ENCODE data around the gene PTPRT. TPM values are rescaled to one million over a fixed set of nuclear protein-coding genes. Genes with fewer than 3 reads are reported as not detected.

PTPRT gene
- total and polyA plus RNA-seq, 7 donors, result under 0.01 to 0.09 (median 0.03) TPM; not detected in 1

DNA sequence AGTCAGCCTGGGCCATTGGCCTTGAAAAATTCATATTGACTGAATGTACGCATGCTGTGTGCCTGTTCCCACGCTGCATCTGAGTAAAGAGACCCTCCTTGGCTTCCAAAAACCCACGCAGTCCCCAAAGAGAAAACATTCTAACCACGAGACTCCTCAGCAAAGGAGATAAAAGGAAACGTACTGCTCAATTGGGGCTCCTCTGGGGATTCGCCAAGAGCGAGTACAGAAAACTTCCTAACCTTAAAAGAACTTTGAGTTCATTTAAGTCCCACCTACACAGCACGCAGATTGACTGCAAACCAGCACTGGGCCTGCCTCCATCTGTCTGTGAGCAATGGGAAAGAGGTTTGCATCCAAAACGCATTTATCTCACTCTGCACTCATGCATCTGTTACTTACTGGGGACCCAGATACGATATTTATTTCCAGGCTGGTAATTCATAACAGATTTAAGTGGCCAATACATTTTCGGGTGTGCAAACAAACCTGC is 1065.7 kb downstream of the PTPRT start:
- TF ChIP-seq, protein P1, sequence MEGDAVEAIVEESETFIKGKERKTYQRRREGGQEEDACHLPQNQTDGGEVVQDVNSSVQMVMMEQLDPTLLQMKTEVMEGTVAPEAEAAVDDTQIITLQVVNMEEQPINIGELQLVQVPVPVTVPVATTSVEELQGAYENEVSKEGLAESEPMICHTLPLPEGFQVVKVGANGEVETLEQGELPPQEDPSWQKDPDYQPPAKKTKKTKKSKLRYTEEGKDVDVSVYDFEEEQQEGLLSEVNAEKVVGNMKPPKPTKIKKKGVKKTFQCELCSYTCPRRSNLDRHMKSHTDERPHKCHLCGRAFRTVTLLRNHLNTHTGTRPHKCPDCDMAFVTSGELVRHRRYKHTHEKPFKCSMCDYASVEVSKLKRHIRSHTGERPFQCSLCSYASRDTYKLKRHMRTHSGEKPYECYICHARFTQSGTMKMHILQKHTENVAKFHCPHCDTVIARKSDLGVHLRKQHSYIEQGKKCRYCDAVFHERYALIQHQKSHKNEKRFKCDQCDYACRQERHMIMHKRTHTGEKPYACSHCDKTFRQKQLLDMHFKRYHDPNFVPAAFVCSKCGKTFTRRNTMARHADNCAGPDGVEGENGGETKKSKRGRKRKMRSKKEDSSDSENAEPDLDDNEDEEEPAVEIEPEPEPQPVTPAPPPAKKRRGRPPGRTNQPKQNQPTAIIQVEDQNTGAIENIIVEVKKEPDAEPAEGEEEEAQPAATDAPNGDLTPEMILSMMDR (IDR thresholded peaks at IDR 0.05), result no peak
- no peak for ATAC-seq
- no peak overlapping the region for H3K4me3 ChIP-seq
- H3K4me1 ChIP-seq, result no peaks in the 10 kb centered on the region
- no peaks in the 10 kb centered on the region for H3K36me3 ChIP-seq (ENCODE audit: insufficient read depth in 1 of 2, low read depth in 1 of 2)
- H3K9me3 ChIP-seq, result no peaks in the 10 kb centered on the region
- no peaks in the 10 kb centered on the region for H3K27me3 ChIP-seq (ENCODE audit: insufficient read depth in 3 of 3, low read length in 2 of 3)
- intact Hi-C loops (cut with DNase I), result no loop called here
- WGBS, 3 donors, result 67 to 72% (median 69%) methylated on average over 11 of the region's 11 CpGs
- no peak for DNase-seq
- no peak overlapping the region for H3K27ac ChIP-seq

GRCh38 chr20:42118409-42119125 is 1071.1 kb downstream of the PTPRT start:
- DNase-seq (no peak), ATAC-seq (no peak)
- Histone ChIP-seq H3K27me3 (ENCODE audit: insufficient read depth in 3 of 3, low read length in 2 of 3) (no peaks in the 10 kb centered on the region), H3K36me3 (ENCODE audit: insufficient read depth in 1 of 2, low read depth in 1 of 2) (no peaks in the 10 kb centered on the region), H3K27ac (no peak overlapping the region), H3K4me1 (no peaks in the 10 kb centered on the region), H3K4me3 (no peak overlapping the region), H3K9me3 (no peaks in the 10 kb centered on the region)
- intact Hi-C loops (cut with DNase I), result no loop called here
- WGBS, 3 donors, result 65 to 68% (median 66%) methylated on average over 7 of the region's 7 CpGs
- TF ChIP-seq, protein P1 (IDR thresholded peaks at IDR 0.05), result no peak

DNA sequence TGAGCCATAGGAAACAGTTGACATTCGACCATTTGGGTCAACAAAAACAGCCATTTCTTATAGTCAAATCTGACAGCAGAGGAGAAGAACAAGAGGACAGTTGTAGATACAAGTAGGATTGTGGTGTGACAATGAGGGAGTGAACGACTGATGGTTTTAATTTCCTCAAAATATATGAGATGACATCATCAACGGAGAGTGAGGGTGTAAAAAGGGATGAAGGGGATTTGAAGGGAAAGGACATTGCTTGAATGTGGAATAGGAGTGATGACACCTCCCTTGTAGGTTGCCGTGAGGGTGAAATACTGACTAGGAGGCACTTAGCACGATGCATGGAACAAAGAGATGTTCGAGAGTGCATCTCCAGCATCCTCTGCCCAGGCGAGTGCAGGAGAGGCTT is 1071.7 kb downstream of the PTPRT start:
- H3K9me3 ChIP-seq, result no peaks in the 10 kb centered on the region
- ATAC-seq, result no peak
- H3K27ac ChIP-seq, result no peak overlapping the region
- no peak overlapping the region for H3K4me3 ChIP-seq
- TF ChIP-seq, protein P1 (IDR thresholded peaks at IDR 0.05), result no peak
- intact Hi-C loops (cut with DNase I), result no loop called here
- WGBS, 3 donors, result 75 to 81% (median 78%) methylated on average over 7 of the region's 7 CpGs
- H3K4me1 ChIP-seq, result no peaks in the 10 kb centered on the region
- no peaks in the 10 kb centered on the region for H3K27me3 ChIP-seq (ENCODE audit: insufficient read depth in 3 of 3, low read length in 2 of 3)
- DNase-seq, result no peak
- H3K36me3 ChIP-seq (ENCODE audit: insufficient read depth in 1 of 2, low read depth in 1 of 2), result no peaks in the 10 kb centered on the region

DNA sequence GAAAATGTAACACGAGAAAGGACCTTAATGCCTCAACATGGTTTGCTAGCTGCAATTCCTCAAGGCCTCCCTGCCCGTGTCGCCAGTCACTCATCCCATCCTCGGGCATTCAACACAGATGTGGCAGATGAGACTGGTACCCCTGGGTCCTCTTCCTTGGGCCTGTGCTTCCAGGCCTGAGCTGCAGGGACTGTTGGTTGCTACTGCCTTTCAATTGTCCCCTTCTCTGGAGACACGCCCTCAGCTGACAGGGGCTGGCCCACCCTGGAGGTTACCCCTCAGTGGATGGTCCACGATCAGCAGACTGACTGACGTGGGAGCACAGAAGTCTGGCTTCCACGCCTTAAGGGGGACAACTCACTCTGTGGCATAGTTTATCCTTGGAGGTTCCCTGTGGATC is 1076.5 kb downstream of the PTPRT start:
- Histone ChIP-seq H3K4me3 (no peak overlapping the region), H3K27ac (no peak overlapping the region), H3K36me3 (ENCODE audit: insufficient read depth in 1 of 2, low read depth in 1 of 2) (no peaks in the 10 kb centered on the region), H3K9me3 (no peaks in the 10 kb centered on the region), H3K27me3 (ENCODE audit: insufficient read depth in 3 of 3, low read length in 2 of 3) (no peaks in the 10 kb centered on the region), H3K4me1 (no peaks in the 10 kb centered on the region)
- intact Hi-C loops (cut with DNase I), result no loop called here
- ATAC-seq (no peak), DNase-seq (no peak)
- TF ChIP-seq, protein P1 (IDR thresholded peaks at IDR 0.05), result no peak
- 70 to 73% (median 71%) methylated on average over 8 of the region's 8 CpGs for WGBS, 3 donors

- intact Hi-C loops (cut with DNase I), result no loop called here
Observed at GRCh38 chr20:42112161-42112560, 1077.5 kb downstream of the PTPRT start.

More at GRCh38 chr20:42112161-42112560, 1077.5 kb downstream of the PTPRT start:
- Histone ChIP-seq H3K36me3 (ENCODE audit: insufficient read depth in 1 of 2, low read depth in 1 of 2) (no peaks in the 10 kb centered on the region), H3K27ac (no peak overlapping the region), H3K27me3 (ENCODE audit: insufficient read depth in 3 of 3, low read length in 2 of 3) (no peaks in the 10 kb centered on the region), H3K4me3 (no peak overlapping the region), H3K9me3 (no peaks in the 10 kb centered on the region), H3K4me1 (no peaks in the 10 kb centered on the region)
- TF ChIP-seq, protein P1 (IDR thresholded peaks at IDR 0.05), result no peak
- ATAC-seq (no peak), DNase-seq (no peak)
- 80 to 89% (median 85%) methylated on average over 5 of the region's 5 CpGs for WGBS, 3 donors
